Uterus (tissue), 2 donors: ENCODE measurements around the gene METTL14.

Experiments
- POLR2A ChIP-seq, 2 donors: fragments of 450-650 bp; IDR thresholded peaks; one replicate each; pipeline ENCODE4 v1.6.1; 2016; ENCODE audit warnings: antibody characterized with exemption in 2 of 2, mild to moderate bottlenecking in 1 of 2, moderate library complexity in 1 of 2
- TF ChIP-seq, protein P1 (sequence below), 4 experiments: fragments of 200-600 bp in 2 of 4; fragments of 450-650 bp in 2 of 4; sonication (generic) in 2 of 4; IDR thresholded peaks; one replicate each; pipeline ENCODE4 v1.5.1; 2016 to 2019; ENCODE audit warnings: antibody characterized with exemption in 4 of 4, mild to moderate bottlenecking in 2 of 4, moderate library complexity in 1 of 4

GRCh38 chr4:118752551-118752950 lies 67.4 kb downstream of the METTL14 start:
- TF ChIP-seq POLR2A (IDR thresholded peaks at IDR 0.05): no peak
- TF ChIP-seq, protein P1, sequence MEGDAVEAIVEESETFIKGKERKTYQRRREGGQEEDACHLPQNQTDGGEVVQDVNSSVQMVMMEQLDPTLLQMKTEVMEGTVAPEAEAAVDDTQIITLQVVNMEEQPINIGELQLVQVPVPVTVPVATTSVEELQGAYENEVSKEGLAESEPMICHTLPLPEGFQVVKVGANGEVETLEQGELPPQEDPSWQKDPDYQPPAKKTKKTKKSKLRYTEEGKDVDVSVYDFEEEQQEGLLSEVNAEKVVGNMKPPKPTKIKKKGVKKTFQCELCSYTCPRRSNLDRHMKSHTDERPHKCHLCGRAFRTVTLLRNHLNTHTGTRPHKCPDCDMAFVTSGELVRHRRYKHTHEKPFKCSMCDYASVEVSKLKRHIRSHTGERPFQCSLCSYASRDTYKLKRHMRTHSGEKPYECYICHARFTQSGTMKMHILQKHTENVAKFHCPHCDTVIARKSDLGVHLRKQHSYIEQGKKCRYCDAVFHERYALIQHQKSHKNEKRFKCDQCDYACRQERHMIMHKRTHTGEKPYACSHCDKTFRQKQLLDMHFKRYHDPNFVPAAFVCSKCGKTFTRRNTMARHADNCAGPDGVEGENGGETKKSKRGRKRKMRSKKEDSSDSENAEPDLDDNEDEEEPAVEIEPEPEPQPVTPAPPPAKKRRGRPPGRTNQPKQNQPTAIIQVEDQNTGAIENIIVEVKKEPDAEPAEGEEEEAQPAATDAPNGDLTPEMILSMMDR (IDR thresholded peaks at IDR 0.05): no peak
